Non-pigmented ciliary epithelial cell (primary cell): ENCODE data around the gene B3GNT7.
"Not testable (repeated sequence)": the region's sequence is repeated elsewhere in the genome, so short reads cannot be mapped to it uniquely, and the experiment has no call there.

ENCODE experiments used
- DNase-seq: peaks from one replicate; pipeline ENCODE4 v3.0.0-alpha.2; 2010; ENCODE audit warnings: low read depth

Gene B3GNT7

GRCh38 chr2:231401101-231401500 lies 5.6 kb downstream of the B3GNT7 start:
- DNase-seq, result not testable (repeated sequence)

GRCh38 chr2:231403421-231404182 lies 8.1 kb downstream of the B3GNT7 start:
- not testable (repeated sequence) for DNase-seq

- not testable (repeated sequence) for DNase-seq
These were observed 8.7 kb downstream of the B3GNT7 start for GRCh38 chr2:231404183-231404578.

DNA sequence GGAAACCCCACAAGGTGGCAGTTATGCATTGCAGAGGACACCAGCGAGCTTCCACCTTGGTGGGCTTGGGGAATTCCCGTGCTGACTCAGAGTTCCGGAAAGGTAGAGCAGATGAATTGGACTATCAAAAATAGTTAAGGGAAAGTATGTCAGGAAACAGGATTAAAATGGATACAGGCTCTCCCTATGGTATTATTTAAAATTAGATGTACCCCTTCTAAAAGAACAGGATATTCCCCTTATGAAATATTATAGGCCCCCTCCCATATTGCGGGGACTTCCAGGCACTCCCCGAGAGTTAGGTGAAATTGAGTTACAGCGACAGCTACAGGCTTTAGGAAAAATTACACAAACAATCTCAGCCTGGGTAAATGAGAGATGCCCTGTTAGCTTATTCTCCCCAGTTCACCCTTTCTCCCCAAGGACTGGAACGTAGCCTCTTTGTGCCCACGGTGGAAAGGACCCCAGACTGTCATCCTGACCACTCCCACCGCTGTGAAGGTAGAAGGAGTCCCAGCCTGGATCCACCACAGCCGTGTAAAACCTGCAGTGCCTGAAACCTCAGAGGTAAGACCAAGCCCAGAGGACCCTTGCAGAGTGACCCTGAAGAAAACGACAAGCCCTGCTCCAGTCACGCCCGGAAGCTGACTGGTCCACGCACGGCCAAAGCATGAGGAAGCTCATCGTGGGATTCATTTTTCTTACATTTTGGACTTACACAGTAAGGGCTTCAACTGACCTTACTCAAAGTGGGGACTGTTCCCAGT lies 10.3 kb downstream of the B3GNT7 start:
- DNase-seq, result not testable (repeated sequence)

GRCh38 chr2:231407686-231408085 lies 12.2 kb downstream of the B3GNT7 start:
- DNase-seq, result not testable (repeated sequence)

GRCh38 chr2:231408304-231408703 lies 12.8 kb downstream of the B3GNT7 start:
- not testable (repeated sequence) for DNase-seq

DNA sequence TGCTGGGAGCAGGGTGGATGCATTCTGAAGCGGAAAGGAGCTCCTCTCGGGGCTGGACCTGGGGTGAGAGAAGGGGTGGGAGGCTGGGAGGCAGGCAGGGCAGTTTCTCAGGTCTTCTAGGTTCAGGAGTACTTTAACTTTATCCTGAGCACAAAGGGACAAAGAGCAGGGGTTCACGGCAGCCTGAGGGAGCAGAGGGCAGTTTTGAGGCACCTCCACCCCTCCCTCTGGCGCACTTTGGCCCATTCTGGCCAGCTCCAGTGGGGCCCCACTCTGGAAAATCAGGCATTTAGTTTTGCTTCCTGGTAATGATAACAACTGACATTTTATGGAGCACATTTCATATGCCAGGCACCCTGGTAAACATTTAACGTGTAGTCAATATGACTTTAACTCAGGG lies 14.3 kb downstream of the B3GNT7 start:
- DNase-seq, result no peak

GRCh38 chr2:231410293-231411004 lies 14.9 kb downstream of the B3GNT7 start:
- DNase-seq, result no peak

DNA sequence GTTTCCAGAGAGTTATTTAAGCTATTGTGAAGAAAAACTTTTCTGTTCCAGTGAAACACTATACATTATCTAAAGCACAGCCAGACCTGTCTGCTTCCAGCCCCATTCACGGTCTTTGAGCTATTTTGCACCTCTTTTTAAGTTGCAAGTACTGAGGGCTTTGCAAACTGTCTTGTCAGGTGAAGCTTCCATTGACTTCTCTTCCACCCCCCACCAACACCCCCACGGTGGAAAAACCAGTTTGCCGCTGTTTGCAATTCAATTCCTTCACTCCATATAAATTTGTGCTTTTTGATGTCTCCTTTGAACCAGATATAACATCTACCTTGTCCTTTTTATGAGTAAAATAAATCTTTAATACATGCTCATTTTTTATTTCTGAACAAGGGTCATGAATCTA lies 15.7 kb downstream of the B3GNT7 start:
- no peak for DNase-seq

- no peak for DNase-seq
These were observed 16.5 kb downstream of the B3GNT7 start for GRCh38 chr2:231411831-231412617.

- no peak for DNase-seq
These were observed 17.1 kb downstream of the B3GNT7 start for GRCh38 chr2:231412618-231412963.

DNA sequence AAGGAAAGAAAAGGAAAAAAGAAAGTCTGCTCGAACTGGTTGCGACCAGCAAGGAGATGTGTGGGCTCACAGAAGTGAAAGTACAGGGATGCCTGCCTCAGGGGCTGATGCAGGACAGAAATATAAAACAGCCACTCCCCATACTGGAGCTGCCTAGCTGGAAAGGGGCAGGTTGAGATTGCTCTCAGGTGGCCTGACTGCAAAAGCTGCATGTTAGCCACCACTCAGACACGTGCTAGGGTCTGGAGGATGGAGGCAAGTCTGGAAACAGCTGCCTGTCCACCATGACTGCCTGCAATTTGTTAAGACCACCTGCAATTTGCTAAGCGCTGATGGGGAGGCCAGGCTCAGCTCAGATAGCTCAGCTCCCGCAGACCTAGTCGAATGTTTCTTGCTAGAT lies 17.9 kb downstream of the B3GNT7 start:
- no peak for DNase-seq

GRCh38 chr2:231413921-231414476 lies 18.5 kb downstream of the B3GNT7 start:
- no peak for DNase-seq

GRCh38 chr2:231415029-231415428 lies 19.5 kb downstream of the B3GNT7 start:
- DNase-seq, result no peak

DNA sequence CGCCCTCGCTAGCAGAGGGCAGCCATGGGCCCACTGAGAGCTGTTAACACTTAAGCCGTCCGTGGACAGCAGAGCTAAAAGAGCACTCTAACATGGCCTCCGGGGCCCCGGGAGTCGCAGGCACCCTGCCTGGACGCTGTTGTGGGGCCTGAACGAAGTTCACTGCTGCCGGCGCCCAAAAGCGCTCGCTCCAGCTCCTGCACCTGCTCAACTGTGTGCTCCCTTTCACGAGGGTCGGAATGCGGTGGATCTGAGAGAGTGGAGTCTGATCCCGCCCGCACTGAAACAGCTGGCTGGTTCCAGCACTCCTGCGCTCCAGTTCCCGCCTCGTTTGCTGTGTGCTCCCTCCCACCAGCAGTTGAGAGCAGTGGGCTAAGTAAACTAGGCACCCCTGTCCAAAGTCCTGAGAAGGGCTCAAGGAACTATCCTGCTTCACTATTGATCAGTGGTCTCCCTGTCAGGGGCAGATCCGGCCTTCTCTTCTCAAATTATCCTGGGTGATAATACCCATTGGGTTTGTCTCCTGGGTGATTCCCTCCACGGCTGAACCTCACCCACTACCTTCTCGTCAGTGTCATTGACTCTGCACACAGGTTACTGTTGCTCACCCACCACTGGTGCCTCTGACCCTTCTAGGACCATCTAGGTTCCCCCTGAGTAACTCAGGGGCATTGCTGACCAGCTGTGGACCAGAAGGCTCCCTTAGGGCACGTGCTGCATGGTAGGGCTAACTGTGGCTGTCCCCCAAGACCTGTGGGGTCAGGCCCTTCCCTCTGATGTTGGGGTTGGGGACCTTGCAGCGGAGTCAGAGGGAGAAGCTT lies 23.5 kb downstream of the B3GNT7 start:
- DNase-seq, result no peak

DNA sequence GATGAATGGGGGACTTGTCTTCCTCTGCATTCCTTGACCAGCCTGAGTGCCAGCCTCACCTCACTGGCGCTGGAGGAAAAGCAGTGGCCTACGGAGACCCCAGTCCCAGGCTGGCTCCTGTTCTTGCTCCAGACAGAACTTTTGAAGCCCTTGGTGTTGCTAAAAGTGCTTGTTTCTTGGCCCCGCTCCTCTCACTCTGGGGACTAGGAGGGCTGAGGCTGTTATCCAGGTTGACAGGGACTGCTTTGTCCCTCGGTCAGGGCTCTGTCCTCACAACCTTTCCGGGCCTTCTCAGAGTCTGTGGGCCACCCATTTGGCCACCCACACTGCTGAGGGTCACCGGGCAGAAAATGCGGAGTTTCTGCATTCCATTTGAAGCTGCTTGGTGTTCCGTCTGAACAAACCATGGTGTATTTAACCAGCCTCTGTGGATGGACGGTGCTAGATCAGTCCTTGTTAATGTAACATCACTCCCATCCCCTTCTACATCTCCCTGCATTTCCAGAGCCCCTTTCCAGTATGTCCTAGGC lies 25.6 kb downstream of the B3GNT7 start:
- DNase-seq, result no peak

- no peak for DNase-seq
These were observed 26.5 kb downstream of the B3GNT7 start for GRCh38 chr2:231422056-231422455.

GRCh38 chr2:231423176-231423575 lies 27.7 kb downstream of the B3GNT7 start:
- DNase-seq, result no peak

DNA sequence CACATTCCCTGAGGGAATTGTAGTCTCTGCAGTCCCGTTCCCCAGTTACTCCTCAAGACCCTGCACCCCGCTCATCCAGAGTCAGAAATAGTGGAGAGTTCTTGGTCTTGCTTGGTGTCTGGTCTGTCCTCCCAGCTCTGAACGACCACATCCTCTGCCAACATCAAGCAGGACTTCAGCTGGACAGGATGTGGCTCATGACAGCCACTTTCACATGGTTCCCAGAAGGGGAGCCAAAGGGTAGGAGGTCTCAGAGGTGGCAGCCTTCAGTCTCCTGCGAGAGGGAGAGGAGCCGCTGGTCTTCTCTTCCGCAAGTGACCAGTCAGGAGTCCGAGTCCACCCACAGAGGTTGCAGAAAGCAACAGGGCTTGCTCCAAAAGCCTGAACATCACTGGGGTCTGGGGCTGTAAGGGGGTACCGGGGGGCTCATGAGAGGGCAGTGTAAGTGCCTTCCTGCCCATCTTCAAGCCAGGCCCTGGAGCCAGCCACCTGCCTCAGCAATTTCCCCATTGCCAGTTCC lies 29.8 kb downstream of the B3GNT7 start:
- DNase-seq, result no peak
